Stomach (tissue), 4 donors: Measurements from ENCODE around the gene ABCB10.
"Not testable (repeated sequence)": the region's sequence is repeated elsewhere in the genome, so short reads cannot be mapped to it uniquely, and the experiment has no call there.

ENCODE experiments used
- POLR2A ChIP-seq, 4 donors: fragments of 450-650 bp; IDR thresholded peaks; one replicate each; pipeline ENCODE4 v1.6.1; 2016; ENCODE audit warnings: antibody characterized with exemption in 4 of 4, control low read depth in 2 of 4, mild to moderate bottlenecking in 1 of 4, moderate library complexity in 1 of 4
- POLR2AphosphoS5 ChIP-seq, 3 donors: sonication (generic); formaldehyde crosslinking; IDR thresholded peaks; one replicate each; pipeline ENCODE4 v1.6.1; 2016; ENCODE audit warnings: antibody characterized with exemption in 3 of 3
- TF ChIP-seq, protein P1 (sequence below), 7 experiments: fragments of 450-650 bp in 4 of 7; fragments of 200-600 bp in 3 of 7; sonication (generic) in 3 of 7; IDR thresholded peaks; one replicate each; pipeline ENCODE4 v1.5.1; 2016 to 2019; ENCODE audit warnings: antibody characterized with exemption in 7 of 7, control low read depth in 2 of 7, mild to moderate bottlenecking in 1 of 7

DNA sequence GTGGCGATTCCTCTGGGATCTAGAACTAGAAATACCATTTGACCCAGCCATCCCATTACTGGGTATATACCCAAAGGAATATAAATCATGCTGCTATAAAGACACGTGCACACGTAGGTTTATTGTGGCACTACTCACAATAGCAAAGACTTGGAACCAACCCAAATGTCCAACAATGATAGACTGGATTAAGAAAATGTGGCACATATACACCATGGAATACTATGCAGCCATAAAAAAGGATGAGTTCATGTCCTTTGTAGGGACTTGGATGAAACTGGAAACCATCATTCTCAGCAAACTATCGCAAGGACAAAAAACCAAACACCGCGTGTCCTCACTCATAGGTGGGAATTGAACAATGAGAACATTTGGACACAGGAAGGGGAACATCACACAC is 46.9 kb downstream of the ABCB10 start:
- TF ChIP-seq, protein P1, sequence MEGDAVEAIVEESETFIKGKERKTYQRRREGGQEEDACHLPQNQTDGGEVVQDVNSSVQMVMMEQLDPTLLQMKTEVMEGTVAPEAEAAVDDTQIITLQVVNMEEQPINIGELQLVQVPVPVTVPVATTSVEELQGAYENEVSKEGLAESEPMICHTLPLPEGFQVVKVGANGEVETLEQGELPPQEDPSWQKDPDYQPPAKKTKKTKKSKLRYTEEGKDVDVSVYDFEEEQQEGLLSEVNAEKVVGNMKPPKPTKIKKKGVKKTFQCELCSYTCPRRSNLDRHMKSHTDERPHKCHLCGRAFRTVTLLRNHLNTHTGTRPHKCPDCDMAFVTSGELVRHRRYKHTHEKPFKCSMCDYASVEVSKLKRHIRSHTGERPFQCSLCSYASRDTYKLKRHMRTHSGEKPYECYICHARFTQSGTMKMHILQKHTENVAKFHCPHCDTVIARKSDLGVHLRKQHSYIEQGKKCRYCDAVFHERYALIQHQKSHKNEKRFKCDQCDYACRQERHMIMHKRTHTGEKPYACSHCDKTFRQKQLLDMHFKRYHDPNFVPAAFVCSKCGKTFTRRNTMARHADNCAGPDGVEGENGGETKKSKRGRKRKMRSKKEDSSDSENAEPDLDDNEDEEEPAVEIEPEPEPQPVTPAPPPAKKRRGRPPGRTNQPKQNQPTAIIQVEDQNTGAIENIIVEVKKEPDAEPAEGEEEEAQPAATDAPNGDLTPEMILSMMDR (IDR thresholded peaks at IDR 0.05) = not testable (repeated sequence)
- TF ChIP-seq POLR2A, POLR2AphosphoS5 (IDR thresholded peaks at IDR 0.05): not testable (repeated sequence)
